IMR-90 (cell line): ENCODE results near the gene OSBPL1A. TPM values are rescaled to one million over a fixed set of nuclear protein-coding genes. Genes with fewer than 3 reads are reported as not detected.

ENCODE experiments used
- ATAC-seq: fragments of 200-7000 bp; cut with Tn5 transposase; 2 replicates; pipeline ENCODE4 v1.9.1; 2020; ENCODE audit warnings: low read depth, mild to moderate bottlenecking, moderate library complexity
- BruUV-seq: library from RNA; stranded (reverse); fragments of 400-500 nt; replicated peaks from 2 replicates; lab custom pipeline; 2021; lab: Mats Ljungman, UMichigan
- CTCF ChIA-PET: fragments of 300-600 bp; formaldehyde crosslinking; extraction: SDS; loops from one replicate; lab custom pipeline; 2021; ENCODE audit warnings: antibody characterized with exemption; lab: Yijun Ruan, JAX
- POLR2A ChIA-PET: fragments of 300-600 bp; sonication (Branson Sonifier 250); formaldehyde crosslinking; loops from one replicate; lab custom pipeline; 2022; ENCODE audit warnings: antibody characterized with exemption; ENCODE audit not compliant: unreplicated experiment; lab: Charles Lee
- DNase-seq: peaks from one replicate; pipeline ENCODE4 v3.0.0; 2013
- H2AFZ ChIP-seq: replicated peaks from 2 replicates; pipeline ENCODE3; 2013; ENCODE audit warnings: low read length, mild to moderate bottlenecking; ENCODE audit not compliant: poor library complexity
- H2AK5ac ChIP-seq: 2 replicates; pipeline ENCODE4 v1.6.1; 2013; ENCODE audit warnings: low read depth, low read length, inconsistent platforms
- H2AK9ac ChIP-seq: replicated peaks from 2 replicates; pipeline ENCODE3; 2013; ENCODE audit warnings: mild to moderate bottlenecking, low read depth, low read length, moderate library complexity; ENCODE audit not compliant: poor library complexity
- H2BK120ac ChIP-seq: 2 replicates; pipeline ENCODE4 v1.6.1; 2013; ENCODE audit warnings: low read depth, low read length, inconsistent platforms
- H2BK15ac ChIP-seq: 3 replicates; pipeline ENCODE4 v1.6.1; 2013; ENCODE audit warnings: low read depth, low read length, inconsistent platforms
- H2BK20ac ChIP-seq: 2 replicates; pipeline ENCODE4 v1.6.1; 2013; ENCODE audit warnings: low read depth, mild to moderate bottlenecking, inconsistent platforms, low read length, moderate library complexity
- H2BK5ac ChIP-seq: 2 replicates; pipeline ENCODE4 v1.6.1; 2013; ENCODE audit warnings: mild to moderate bottlenecking, low read depth, low read length, inconsistent platforms; ENCODE audit not compliant: poor library complexity, severe bottlenecking
- H3K14ac ChIP-seq: replicated peaks from 2 replicates; pipeline ENCODE4 v1.6.1; 2013; ENCODE audit warnings: low read depth, low read length, inconsistent platforms
- H3K18ac ChIP-seq: 2 replicates; pipeline ENCODE4 v1.6.1; 2013; ENCODE audit warnings: low read depth, low read length, control low read depth
- H3K23ac ChIP-seq: 2 replicates; pipeline ENCODE4 v1.6.1; 2013; ENCODE audit warnings: low read depth, low read length, inconsistent platforms
- H3K27ac ChIP-seq: 2 replicates; pipeline ENCODE4 v1.5.1; 2013; ENCODE audit warnings: mild to moderate bottlenecking, control low read depth, low read length; ENCODE audit not compliant: insufficient read depth
- H3K27me3 ChIP-seq: 2 replicates; pipeline ENCODE4 v1.6.1; 2013; ENCODE audit warnings: low read length; ENCODE audit not compliant: control insufficient read depth, insufficient read depth
- H3K36me3 ChIP-seq: 2 replicates; pipeline ENCODE4 v1.6.1; 2013; ENCODE audit warnings: low read length, mixed read lengths; ENCODE audit not compliant: control insufficient read depth, insufficient read depth
- H3K4ac ChIP-seq: 2 replicates; pipeline ENCODE4 v1.6.1; 2013; ENCODE audit warnings: low read depth, low read length, inconsistent platforms
- H3K4me1 ChIP-seq: 2 replicates; pipeline ENCODE4 v1.6.1; 2013; ENCODE audit warnings: low read length, mixed read lengths; ENCODE audit not compliant: control insufficient read depth, insufficient read depth
- H3K4me2 ChIP-seq: 2 replicates; pipeline ENCODE4 v1.6.1; 2013; ENCODE audit warnings: low read depth, mild to moderate bottlenecking, control low read depth, low read length, moderate library complexity
- H3K4me3 ChIP-seq: 2 replicates; pipeline ENCODE4 v1.5.1; 2013; ENCODE audit warnings: low read depth, mild to moderate bottlenecking, control low read depth, low read length, moderate library complexity; ENCODE audit not compliant: insufficient read depth
- H3K56ac ChIP-seq: 2 replicates; pipeline ENCODE4 v1.6.1; 2013; ENCODE audit warnings: low read length, inconsistent platforms; ENCODE audit not compliant: insufficient read depth; ENCODE audit errors: extremely low read depth
- H3K79me1 ChIP-seq, 2 experiments: 2 replicates each; pipeline ENCODE4 v1.6.1; 2013; ENCODE audit warnings: low read length in 2 of 2, inconsistent platforms in 1 of 2, low read depth in 1 of 2
- H3K9ac ChIP-seq: 2 replicates; pipeline ENCODE4 v1.6.1; 2013; ENCODE audit warnings: low read depth, low read length, control low read depth
- H3K9me1 ChIP-seq: 2 replicates; pipeline ENCODE4 v1.6.1; 2013; ENCODE audit warnings: low read length, inconsistent platforms; ENCODE audit not compliant: insufficient read depth
- H3K9me3 ChIP-seq: 2 replicates; pipeline ENCODE4 v1.6.1; 2013; ENCODE audit warnings: low read length; ENCODE audit not compliant: control insufficient read depth, insufficient read depth
- H4K20me1 ChIP-seq: 2 replicates; pipeline ENCODE4 v1.6.1; 2013; ENCODE audit warnings: low read length, inconsistent platforms; ENCODE audit not compliant: insufficient read depth
- H4K5ac ChIP-seq: 2 replicates; pipeline ENCODE4 v1.6.1; 2013; ENCODE audit warnings: mild to moderate bottlenecking, low read depth, low read length, control low read depth
- H4K8ac ChIP-seq, 2 experiments: 2 replicates each; pipeline ENCODE4 v1.6.1; 2013; ENCODE audit warnings: low read depth in 2 of 2, low read length in 2 of 2, control low read depth in 1 of 2, inconsistent platforms in 1 of 2
- H4K91ac ChIP-seq: 2 replicates; pipeline ENCODE4 v1.6.1; 2013; ENCODE audit warnings: low read depth, low read length, inconsistent platforms; ENCODE audit not compliant: insufficient read depth
- BHLHE40 ChIP-seq: fragments of 150-350 bp; IDR thresholded peaks from 2 replicates; pipeline ENCODE4 v1.6.1; 2016; ENCODE audit warnings: mild to moderate bottlenecking, low read depth, low read length
- CEBPB ChIP-seq: IDR thresholded peaks from 2 replicates; pipeline ENCODE4 v1.6.1; 2012; ENCODE audit warnings: low read depth, low read length, improper control_type of control experiment
- CHD1 ChIP-seq: IDR thresholded peaks from 2 replicates; pipeline ENCODE4 v1.6.1; 2012; ENCODE audit warnings: low read depth, low read length, improper control_type of control experiment
- ELK1 ChIP-seq: fragments of 150-350 bp; IDR thresholded peaks from 2 replicates; pipeline ENCODE4 v1.6.1; 2016; ENCODE audit warnings: low read depth, mild to moderate bottlenecking, low read length, moderate library complexity, borderline replicate concordance
- MAFK ChIP-seq: IDR thresholded peaks from 2 replicates; pipeline ENCODE4 v1.6.1; 2012; ENCODE audit warnings: low read depth, low read length, improper control_type of control experiment
- MXI1 ChIP-seq: IDR thresholded peaks from 2 replicates; pipeline ENCODE4 v1.6.1; 2012; ENCODE audit warnings: low read depth, mild to moderate bottlenecking, low read length, moderate library complexity, borderline replicate concordance
- NFE2L2 ChIP-seq: fragments of 150-350 bp; IDR thresholded peaks from 2 replicates; pipeline ENCODE4 v1.6.1; 2016; ENCODE audit warnings: low read depth, mild to moderate bottlenecking, low read length
- POLR2A ChIP-seq: IDR thresholded peaks from 2 replicates; pipeline ENCODE4 v1.6.1; 2012; ENCODE audit warnings: mild to moderate bottlenecking, low read depth, low read length
- RAD21 ChIP-seq: IDR thresholded peaks from 2 replicates; pipeline ENCODE4 v1.6.1; 2012; ENCODE audit warnings: low read length, improper control_type of control experiment
- RCOR1 ChIP-seq: IDR thresholded peaks from 2 replicates; pipeline ENCODE4 v1.6.1; 2012; ENCODE audit warnings: mild to moderate bottlenecking, low read length, improper control_type of control experiment; ENCODE audit not compliant: insufficient replicate concordance
- RFX5 ChIP-seq: IDR thresholded peaks from 2 replicates; pipeline ENCODE4 v1.8.0; 2012; ENCODE audit warnings: low read depth, mild to moderate bottlenecking, low read length, moderate library complexity
- SMC3 ChIP-seq: fragments of 150-350 bp; IDR thresholded peaks from 2 replicates; pipeline ENCODE4 v1.6.1; 2016; ENCODE audit warnings: low read depth, mild to moderate bottlenecking, antibody characterized with exemption, low read length, moderate library complexity
- USF2 ChIP-seq: fragments of 150-350 bp; IDR thresholded peaks from 2 replicates; pipeline ENCODE4 v1.6.1; 2017; ENCODE audit warnings: mild to moderate bottlenecking, antibody characterized with exemption, low read length, low read depth
- WGBS, 2 experiments: methylation state at CpG; one replicate each; pipeline versions ENCODE4 v1.1.5 to v1.1.7; 2013; ENCODE audit warnings: missing lambda C conversion rate in 2 of 2; ENCODE audit not compliant: insufficient read length in 1 of 2; ENCODE audit errors: extremely low coverage in 2 of 2; 5-methylcytosine and 5-hydroxymethylcytosine counted together
- dilution Hi-C: fragments of 300-500 bp; cut with HindIII; formaldehyde crosslinking; loops from one replicate; pipeline ENCODE4 v1.14.3; 2018; ENCODE audit warnings: low sequenced_read_pairs; ENCODE audit not compliant: unreplicated experiment
- in situ Hi-C: fragments of 300-500 bp; cut with MboI; formaldehyde crosslinking; loops from 3 replicates; pipeline ENCODE4 v1.14.3; 2019; ENCODE audit warnings: low sequenced_read_pairs, inconsistent platforms, mixed read lengths
- intact Hi-C: fragments of 100-400 bp; cut with micrococcal nuclease; formaldehyde crosslinking; loops from 2 replicates; pipeline ENCODE4 v1.10.0; 2022
- polyA plus RNA-seq, 3 experiments: library from polyadenylated mRNA; depleted of rRNA; stranded (reverse); fragments of >200 nt; gene quantifications; 2 replicates each; pipeline ENCODE4 v1.2.3, GENCODE V29; 2012; ENCODE audit warnings: low replicate concordance in 1 of 3
- total RNA-seq: library from RNA; depleted of rRNA; stranded (reverse); fragments of >200 nt; gene quantifications from 2 replicates; pipeline ENCODE4 v1.2.3, GENCODE V29; 2012

The OSBPL1A gene
- total and polyA plus RNA-seq, 2 of the 4 experiments (the other 2 are of a cell fraction) = 29.4 to 70.4 TPM

GRCh38 chr18:24118750-24119577 lies 278.7 kb downstream of the OSBPL1A start (continued):
- no peak for TF ChIP-seq BHLHE40

GRCh38 chr18:24115628-24116027 lies 282.0 kb downstream of the OSBPL1A start:
- Histone ChIP-seq H2AK9ac (no peak overlapping the region), H4K20me1 (no peaks in the 10 kb centered on the region; the same call in 1 of the 2 replicates), H4K91ac (no peak overlapping the region), H2BK5ac (no peak overlapping the region), H3K4me3 (no peak overlapping the region), H2BK15ac (no peak overlapping the region), H3K27ac (no peak overlapping the region), H4K8ac (no peak overlapping the region), H3K14ac (no peak overlapping the region; the same call in 1 of the 2 replicates), H2BK20ac (no peak overlapping the region), H3K4me2 (no peak overlapping the region), H3K27me3 (no peaks in the 10 kb centered on the region), H3K23ac (no peak overlapping the region), H3K36me3 (peaks cover 20% of the 10 kb centered on the region), H3K79me1 (peaks cover 0 to 5% of the 10 kb centered on the region in 2 experiments; a peak in 2 of 4 replicates), H2AK5ac (no peak overlapping the region), H3K9me3 (no peaks in the 10 kb centered on the region), H2AFZ (no peak overlapping the region), H3K4ac (no peak overlapping the region), H3K9ac (no peak overlapping the region), H2BK120ac (no peak overlapping the region), H3K56ac (no peak overlapping the region), H3K9me1 (peaks cover 8% of the 10 kb centered on the region), H4K5ac (no peak overlapping the region), H3K18ac (no peak overlapping the region), H3K4me1 (peaks cover 10% of the 10 kb centered on the region)
- intact Hi-C loops = loop anchor here (5.0 kb wide), 2 partner anchors 303 to 413 kb away; no protein-coding TSS in a partner anchor
- no TSS peak for BruUV-seq
- ChIA-PET CTCF (interaction anchor here (1.3 kb wide), 2 partner anchors 39 to 197 kb away, joined by 3 to 4 read pairs; no protein-coding TSS in a partner anchor), POLR2A (no interaction called here)
- WGBS, 2 experiments = no CpG with 5 or more reads among the region's 2 CpGs
- in situ Hi-C loops = loop anchor here (10.0 kb wide), 1 partner anchor 491 kb away; no protein-coding TSS in a partner anchor
- DNase-seq (no peak), ATAC-seq (no peak)
- dilution Hi-C loops = no loop called here
- TF ChIP-seq POLR2A (no peak), RFX5 (no peak), SMC3 (no peak), MAFK (no peak), RCOR1 (no peak), NFE2L2 (no peak), BHLHE40 (no peak), ELK1 (no peak), CEBPB (no peak), CHD1 (no peak), USF2 (no peak), MXI1 (no peak), RAD21 (no peak)
